GM19397 (cell line): ENCODE measurements around the gene KIAA0586.
"Not testable (repeated sequence)": the region's sequence is repeated elsewhere in the genome, so short reads cannot be mapped to it uniquely, and the experiment has no call there.

Experiments used
- ATAC-seq: cut with Tn5 transposase; IDR thresholded peaks from one replicate; pipeline ENCODE4 v1.9.1; 2021; ENCODE audit warnings: mild to moderate bottlenecking, moderate library complexity; ENCODE audit not compliant: unreplicated experiment

KIAA0586 gene

DNA sequence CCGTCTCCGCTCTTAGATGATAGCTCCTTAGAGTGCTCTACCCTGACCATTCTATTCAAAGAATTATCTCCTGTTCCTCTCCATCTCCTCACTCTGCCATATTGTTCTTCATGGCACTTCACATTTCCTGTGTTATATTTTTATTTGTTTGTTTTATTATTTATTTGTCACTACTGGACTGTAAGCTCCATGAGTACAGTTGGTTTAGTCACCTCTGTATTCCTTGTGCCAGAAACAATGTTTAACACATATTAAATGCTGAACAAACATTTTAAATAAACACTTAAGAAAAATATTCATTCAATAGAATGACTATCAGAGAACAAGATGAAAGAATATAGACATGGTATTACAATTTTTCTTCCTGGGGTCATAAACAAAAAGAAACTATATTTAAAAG lies 35.6 kb downstream of the KIAA0586 start:
- no peak for ATAC-seq

DNA sequence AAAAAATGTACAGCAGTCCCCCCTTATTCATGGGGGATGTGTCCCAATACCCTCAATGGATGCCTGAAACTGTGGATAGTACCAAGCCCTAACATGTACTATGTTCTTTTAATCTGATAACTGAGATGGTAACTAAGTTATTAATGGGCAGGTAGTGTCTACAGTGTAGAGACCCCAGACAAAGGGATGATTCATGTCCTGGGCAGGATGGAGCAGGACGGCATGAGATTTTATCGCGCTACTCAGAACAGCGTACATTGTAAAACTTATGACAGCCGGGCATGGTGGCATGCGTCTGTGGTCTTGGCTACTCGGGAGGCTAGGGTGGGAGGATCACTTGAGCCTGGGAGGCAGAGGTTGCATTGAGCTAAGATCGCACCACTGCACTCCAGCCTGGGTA lies 37.1 kb downstream of the KIAA0586 start:
- no peak for ATAC-seq

DNA sequence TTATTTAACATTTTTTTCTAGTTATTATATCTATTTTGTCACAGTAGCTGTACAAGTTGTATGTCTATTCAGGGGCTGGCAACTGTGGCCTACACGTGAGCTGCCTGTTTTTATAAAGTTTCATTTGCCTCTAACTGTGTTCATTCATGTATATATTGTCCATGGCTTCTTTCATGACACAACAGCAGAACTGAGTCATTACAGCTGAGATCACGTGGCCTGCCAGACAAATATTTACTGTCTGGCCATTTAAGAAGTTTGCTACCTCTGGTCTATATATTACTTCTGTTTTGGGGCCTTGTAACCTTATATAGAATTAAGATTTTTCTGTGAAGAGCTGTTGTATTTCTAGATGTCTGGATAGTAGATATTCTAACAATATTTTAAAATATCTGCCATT lies 37.9 kb downstream of the KIAA0586 start:
- ATAC-seq, result no peak

DNA sequence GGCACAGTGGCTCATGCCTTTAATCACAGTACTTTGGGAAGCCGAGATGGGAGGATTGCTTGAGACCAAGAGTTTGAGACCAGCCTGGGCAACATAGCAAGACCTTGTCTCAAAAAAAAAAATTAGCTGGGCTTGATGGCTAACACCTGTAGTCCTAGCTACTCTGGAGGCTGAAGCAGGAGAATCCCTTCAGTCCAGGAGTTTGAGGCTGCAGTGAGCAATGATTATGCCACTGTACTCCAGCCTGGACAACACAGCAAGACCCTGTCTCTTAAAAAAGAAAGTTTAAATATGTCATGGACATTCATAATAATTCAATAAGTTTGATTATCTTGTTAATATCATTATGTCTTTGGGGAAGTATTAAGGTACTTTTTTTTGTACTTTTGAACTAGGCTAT lies 38.9 kb downstream of the KIAA0586 start:
- no peak for ATAC-seq

DNA sequence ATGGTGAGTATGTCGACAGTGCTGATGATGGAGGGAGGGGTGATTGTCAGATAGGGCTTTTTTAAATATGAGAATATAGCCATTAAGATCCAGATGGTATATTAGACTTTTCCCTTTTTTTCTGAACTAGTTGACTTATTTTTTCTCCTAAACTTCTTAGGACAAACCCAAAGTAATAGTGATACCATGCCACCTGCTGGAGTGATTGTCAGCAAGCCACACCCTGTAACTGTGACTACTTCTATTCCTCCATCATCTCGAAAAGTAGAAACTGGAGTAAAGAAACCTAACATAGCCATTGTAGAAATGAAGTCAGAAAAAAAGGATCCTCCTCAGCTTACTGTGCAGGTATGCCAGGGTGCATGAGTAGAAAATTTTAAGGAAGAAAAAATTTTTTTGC lies 40.1 kb downstream of the KIAA0586 start:
- no peak for ATAC-seq

DNA sequence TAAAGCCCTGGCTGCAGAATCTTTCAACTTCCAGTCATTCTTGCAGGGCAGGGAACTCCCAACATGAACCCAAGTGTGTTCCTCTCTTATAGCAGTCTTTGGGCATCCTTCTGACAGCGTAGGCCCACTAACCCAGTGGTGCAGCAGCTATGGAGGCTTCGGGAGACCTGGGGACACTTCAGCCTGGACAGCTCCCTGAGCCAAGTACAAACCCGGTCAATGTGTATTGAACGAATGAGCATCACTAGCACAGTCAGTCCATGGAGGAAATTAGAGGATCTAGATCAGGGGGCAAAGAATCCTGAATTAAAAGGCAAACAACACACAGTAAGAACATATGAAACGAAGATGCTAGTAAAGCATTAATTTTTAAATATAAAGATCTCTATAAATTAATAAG lies 41.8 kb downstream of the KIAA0586 start:
- ATAC-seq, result no peak

DNA sequence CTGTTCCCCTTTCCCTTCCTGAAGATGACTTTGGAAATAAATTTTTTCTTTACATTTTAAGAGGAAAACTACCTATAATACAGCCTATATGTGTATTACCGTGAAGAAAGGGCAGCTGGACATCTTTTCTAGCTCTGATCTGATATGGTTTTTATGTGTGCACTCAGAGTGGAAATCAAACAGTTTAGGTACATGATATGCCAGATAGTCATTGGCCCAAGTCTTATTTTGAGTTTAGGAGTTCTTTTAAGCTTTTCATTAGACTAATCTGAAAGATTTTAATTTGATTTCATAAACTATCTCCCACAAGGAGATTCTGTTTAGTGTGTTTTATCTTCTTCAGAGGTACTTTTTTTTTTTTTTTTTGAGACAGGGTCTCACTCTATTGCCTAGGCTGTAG lies 48.8 kb downstream of the KIAA0586 start:
- no peak for ATAC-seq

DNA sequence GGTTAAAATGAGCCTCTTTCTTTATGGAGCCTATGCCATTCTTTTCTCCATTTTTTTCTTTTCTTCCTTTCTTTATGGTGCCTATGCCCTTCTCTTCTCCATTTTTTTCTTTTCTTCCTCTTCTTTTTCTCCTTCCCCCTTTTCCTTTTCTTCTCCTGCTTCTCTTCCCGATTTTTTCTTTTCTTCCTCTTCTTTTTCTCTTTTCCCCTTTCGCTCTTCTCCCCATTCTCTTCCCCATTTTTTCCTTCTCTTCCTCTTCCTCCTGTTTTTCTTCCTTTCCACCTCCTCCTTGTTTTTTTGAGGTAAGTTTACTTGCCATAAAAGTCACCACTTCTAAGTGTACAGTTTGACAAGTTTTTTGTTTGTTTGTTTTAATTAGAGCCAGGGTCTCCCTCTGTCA lies 50.1 kb downstream of the KIAA0586 start:
- ATAC-seq, result no peak

DNA sequence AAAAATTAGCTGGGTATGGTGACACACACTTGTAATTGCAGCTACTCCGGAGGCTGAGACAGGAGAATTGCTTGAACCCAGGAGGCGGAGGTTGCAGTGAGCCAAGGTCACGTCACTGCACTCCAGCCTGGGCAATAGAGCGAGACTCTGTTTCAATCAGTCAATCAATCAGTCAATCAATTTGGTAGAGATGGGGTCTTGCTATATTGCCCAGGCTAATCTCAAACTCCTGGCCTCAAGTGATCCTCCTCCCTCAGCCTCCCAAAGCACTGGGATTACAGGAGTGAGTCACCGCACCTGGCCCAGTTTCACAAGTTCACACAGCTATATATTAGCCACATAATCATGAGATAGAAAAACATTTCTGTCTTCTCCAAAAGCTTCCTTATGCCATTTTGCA lies 50.8 kb downstream of the KIAA0586 start:
- ATAC-seq, result not testable (repeated sequence)

DNA sequence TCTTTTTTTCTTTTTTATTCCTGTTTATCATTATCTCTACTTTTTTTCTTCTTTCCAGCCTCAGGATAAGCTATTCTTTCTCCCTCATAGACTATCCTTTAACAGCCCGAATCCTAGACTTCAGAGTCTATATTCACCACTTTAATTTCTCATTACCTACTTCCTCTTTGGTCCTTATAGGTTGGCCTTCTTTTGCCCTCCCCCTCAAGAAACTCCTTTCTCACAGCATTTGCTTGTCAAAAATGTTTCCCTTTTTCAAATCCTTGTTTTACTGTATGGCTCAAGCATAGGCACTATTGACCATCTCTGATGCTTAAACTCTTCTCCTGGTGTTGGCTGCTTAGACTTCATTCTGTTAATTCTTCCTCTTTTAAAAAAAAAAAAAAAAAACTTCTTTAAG lies 52.5 kb downstream of the KIAA0586 start:
- no peak for ATAC-seq

DNA sequence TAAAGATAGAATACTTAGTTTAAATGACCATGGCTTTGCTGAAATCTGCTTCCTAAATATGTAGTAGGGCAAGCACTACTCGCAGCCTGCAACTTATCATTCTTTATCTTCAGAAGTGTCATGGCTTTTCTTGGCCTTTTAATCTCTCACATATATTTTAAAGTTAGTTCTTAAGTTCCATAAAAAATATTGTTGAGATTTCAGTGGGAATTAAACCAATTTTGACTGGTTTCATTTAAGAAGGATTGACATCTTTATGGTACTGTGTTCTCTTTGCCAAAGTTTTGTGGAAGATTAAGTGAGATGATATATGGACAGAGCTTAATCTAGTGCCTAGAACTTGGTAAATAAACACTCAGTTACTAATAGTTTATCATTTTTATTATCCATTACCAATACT lies 56.7 kb downstream of the KIAA0586 start:
- ATAC-seq, result no peak

DNA sequence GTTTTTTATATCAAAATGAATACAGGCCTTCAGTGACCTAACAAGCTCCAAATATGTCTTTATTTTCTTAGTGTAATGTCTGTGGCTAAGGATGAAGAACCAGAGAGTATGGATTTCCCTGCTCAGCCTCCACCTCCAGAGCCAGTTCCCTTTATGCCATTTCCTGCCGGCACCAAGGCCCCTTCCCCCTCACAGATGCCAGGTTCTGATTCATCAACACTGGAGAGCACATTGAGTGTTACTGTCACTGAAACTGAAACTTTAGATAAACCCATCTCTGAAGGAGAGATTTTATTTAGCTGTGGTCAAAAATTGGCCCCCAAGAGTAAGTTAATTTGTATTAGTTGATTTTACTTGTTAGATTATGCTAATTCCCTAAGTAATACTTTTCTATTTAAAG lies 61.0 kb downstream of the KIAA0586 start:
- no peak for ATAC-seq

DNA sequence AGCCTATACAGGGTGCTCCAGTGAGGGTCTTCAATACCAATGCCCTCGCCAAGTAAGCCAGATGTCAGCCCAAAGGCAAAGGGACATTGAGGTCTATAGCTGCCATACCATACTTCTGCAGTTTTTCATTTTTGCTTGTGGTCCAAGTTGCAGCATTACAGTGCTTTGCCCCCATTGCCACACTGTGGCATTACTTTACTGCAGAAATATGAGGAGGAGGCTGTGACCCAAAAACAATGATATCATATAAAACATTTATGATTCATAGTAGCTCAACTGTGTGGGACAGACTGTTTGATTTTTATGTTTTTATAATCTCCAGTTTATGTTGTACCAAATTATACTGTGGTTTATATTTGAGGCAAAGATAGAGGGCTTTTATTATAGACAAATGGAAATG lies 64.1 kb downstream of the KIAA0586 start:
- ATAC-seq, result no peak

DNA sequence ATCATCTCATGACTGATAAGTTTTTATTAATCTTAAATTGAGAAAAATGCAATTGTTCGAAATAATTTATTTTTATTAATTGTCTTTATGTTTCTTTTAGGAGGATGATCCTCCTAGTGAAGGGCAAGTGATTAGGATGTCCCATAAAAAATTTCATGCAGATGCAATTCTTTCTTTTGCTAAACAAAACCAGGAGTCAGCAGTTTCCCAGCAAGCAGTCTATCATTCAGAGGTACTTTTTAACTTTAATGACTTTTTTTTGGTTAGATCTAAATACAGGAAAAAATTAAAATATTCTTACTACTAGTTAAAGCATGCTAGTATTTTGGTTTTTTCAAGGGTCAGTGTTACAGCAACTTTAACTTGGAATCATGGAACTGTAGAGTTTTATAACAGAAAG lies 64.5 kb downstream of the KIAA0586 start:
- ATAC-seq, result no peak

DNA sequence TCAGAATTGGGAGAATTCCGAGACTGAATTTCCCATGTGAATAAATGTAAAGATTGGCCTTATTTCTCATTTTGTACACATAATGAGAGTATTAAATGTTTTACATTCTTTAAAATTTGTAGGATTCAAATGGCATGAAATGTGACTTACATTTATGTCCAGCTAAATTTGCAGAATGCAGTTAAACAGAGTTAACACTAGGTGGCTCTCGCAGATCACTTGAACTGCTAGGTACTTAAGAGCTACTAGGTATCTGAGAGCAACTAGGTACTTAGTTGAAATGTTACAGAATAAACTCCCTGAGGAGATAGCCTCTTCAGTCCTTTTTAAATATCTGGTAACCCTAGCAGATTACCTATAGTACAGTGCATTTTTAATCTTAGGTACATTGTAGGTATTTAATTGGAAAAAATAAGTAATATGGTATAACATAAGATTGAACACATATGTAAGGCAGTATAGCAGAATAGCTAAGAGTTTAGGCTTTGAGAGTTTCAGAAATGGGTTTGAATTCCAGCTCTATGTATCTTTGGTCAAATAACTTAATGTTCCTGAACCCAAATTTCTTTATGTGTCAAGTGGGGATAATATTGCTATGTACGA lies 73.8 kb downstream of the KIAA0586 start:
- ATAC-seq, result no peak

DNA sequence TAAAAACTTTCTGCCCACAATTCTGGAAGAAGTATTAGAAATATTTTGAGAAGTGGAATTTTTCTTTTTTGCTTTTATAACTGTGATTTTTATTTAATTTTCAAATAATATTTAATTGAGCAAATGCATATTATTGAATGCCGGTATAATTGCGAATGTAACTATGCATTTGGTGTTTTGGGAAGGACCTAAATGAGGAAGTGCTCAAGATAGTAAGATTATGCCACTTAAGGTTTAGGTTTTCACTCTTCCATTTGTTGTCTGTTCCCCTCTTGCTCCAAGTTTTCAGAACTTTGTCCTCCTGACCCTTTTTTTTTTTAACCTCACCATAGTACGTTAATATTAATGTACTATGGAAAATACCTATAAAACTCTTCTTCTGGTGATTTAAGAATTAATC lies 85.8 kb downstream of the KIAA0586 start:
- no peak for ATAC-seq

DNA sequence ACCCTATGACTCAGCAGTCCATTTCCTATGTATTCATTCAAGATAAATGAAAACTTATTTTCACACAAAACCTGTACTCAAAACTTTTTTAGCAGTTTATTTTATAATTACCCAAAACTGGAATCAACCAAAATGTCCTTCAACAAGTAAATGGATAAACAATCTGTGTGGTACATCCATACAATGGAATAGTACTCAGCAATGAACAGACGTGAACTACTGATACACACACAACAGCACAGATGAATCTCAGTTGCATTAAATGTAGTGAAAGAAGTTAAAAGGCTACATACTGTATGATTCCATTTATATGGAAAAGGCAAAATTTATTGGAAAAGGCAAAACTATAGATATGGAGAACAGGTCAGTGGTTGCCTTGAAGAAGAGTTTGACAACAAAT lies 90.1 kb downstream of the KIAA0586 start:
- ATAC-seq, result no peak

DNA sequence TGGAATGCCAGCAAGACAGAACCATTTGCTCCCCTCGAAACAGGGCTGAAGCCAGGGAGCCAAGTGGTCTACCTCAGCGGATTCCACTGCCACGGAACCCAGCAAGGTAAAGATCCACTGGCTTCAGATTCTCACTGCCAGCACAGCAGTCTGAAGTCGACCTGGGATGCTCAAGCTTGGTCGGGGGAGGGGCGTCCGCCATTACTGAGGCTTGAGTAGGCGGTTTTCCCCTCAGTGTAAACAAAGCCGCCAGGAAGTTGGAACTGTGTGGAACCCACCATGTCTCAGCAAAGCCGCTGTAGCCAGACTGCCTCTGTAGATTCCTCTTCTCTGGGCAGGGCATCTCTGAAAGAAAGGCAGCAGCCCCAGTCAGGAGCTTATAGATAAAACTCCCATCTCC lies 98.2 kb downstream of the KIAA0586 start:
- not testable (repeated sequence) for ATAC-seq

DNA sequence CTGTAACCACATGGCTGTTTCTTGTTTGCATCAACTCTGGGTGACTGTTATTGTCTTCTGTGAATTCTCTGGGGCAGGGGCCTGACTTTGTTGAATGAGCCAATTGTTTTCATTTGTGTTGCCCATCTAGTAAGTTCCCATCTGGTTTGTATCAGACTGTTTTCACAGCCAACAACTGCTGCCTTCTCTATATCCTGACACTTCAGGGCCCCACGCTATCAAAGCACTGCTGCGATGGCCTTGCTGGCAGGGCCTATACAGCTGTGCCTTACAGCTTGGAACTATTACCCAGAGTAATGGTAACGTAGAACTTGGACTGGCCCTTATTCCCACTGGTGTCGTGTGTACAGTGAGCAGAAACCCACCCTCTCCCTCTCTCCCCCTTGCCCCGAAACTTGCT lies 105.9 kb downstream of the KIAA0586 start:
- no peak for ATAC-seq

DNA sequence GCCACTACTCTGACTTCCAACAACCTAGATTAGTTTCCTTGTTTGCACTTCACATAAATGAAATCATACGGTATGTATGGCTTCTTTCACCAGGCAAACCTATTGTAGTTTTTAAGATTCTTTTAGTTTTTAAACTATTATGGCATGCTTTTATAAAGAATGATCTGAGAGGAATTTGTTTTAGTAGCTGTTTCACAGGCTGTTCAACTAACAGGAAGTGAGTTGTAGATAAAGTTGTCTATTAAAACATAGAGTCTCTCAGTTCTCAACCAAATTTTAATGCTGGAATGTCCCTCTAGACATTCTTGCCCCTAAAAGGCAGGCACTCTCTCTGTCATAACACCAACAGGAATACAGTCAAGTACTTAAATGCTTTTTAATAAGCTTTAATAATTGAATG lies 107.5 kb downstream of the KIAA0586 start:
- ATAC-seq, result no peak

DNA sequence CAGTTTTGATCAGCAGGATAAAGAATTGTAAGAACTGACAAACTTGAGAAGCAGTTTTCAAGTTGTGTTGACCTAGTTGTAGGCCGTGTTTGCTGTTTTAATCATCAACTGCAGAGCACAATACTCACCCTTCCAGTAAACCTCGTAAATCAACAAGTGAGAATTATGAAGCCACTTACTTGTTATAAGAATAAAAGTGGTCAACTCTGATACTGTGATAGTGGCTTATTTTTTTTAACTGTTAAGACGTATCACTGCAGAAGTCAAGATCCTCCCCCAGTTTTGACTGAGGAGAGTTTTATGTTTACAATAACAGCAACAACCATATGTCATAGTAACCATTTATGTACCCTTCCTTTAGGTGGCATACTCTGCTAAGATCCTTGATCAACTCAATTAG lies 109.5 kb downstream of the KIAA0586 start:
- ATAC-seq, result no peak

DNA sequence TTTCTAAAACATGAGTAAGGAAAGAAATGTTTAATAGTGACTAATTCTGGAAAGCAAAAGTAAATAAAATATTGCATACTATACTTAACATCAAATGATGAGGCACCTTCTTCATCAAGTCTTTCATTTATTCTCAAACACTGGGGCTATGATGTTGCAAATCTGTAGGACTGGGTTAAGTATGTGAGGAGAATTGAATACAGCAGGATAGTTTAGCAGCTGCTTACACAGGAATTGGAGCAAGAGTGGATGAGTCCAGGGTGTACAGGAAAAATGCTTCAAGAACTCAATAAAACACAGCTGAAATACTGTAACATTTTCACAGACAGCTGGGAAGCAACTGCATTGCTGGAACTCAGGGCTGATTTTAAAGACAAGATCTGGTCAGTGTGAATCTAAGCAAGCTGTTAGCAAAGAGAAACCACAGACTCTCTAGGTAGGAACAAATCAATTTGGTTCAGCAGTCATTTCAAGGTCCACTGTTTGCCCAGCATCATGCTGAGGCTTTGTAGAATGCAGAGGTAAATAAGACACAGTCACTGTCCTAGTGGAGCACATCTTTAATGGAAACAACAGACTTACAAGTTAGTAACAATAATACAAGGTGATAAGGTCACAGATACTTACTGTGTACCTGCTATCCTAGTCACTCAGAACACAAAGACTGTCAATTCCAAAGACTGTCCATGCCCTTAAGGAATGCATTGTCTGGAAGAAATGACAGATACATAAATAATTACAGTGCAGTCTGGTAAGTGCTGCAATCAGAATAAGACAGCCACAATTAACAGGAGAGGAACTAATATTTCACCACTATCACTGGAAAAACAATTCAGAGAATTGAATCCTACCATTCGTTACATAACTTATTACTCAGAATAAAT lies 113.5 kb downstream of the KIAA0586 start:
- no peak for ATAC-seq

DNA sequence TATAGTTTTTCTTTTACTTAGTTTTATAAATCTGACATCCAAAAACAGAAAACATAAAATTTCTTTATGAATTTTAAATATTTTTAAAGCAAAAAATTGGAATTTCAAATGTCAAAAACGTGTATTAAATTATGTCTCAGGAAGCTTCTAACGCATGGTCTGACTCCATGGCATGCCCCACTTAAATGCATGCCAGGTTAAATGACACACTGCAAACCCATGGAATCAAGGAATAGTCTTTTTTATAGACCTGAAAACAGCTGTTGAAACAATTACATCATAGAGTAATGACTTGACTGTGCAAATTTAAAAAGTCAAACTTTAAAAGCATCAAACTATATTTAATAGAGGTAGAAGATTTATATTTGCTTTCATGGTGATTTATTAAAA lies 114.1 kb downstream of the KIAA0586 start:
- ATAC-seq, result no peak
